Neural progenitor cell (in vitro differentiated cells): ENCODE results near the gene PPP1R14B. TPM values are rescaled to one million over a fixed set of nuclear protein-coding genes. Genes with fewer than 3 reads are reported as not detected.

Experiments
- DNase-seq: peaks from one replicate; pipeline ENCODE4 v3.0.0-alpha.2; 2016; ENCODE audit warnings: low spot score
- H2AFZ ChIP-seq: fragments of 200-600 bp; sonication (generic); replicated peaks from 2 replicates; pipeline ENCODE4 v1.6.1; 2016; ENCODE audit warnings: antibody characterized with exemption
- H3F3A ChIP-seq: fragments of 200-600 bp; sonication (generic); 2 replicates; pipeline ENCODE4 v1.6.1; 2016; ENCODE audit warnings: antibody characterized with exemption, low read depth
- H3K27ac ChIP-seq: fragments of 200-600 bp; sonication (generic); 2 replicates; pipeline ENCODE4 v1.5.1; 2016; ENCODE audit warnings: mild to moderate bottlenecking
- H3K27me3 ChIP-seq: fragments of 200-600 bp; sonication (generic); 2 replicates; pipeline ENCODE4 v1.6.1; 2016; ENCODE audit warnings: mild to moderate bottlenecking, moderate library complexity
- H3K36me3 ChIP-seq: fragments of 200-600 bp; sonication (generic); 2 replicates; pipeline ENCODE4 v1.5.1; 2016
- H3K4me1 ChIP-seq: fragments of 200-600 bp; sonication (generic); 2 replicates; pipeline ENCODE4 v1.6.1; 2016; ENCODE audit warnings: mixed run types
- H3K4me2 ChIP-seq: fragments of 200-600 bp; sonication (generic); 2 replicates; pipeline ENCODE4 v1.6.1; 2016
- H3K4me3 ChIP-seq: fragments of 200-600 bp; sonication (generic); 2 replicates; pipeline ENCODE4 v1.5.1; 2016
- H3K79me2 ChIP-seq: fragments of 200-600 bp; sonication (generic); 2 replicates; pipeline ENCODE4 v1.6.1; 2016; ENCODE audit warnings: low read depth
- H3K9ac ChIP-seq: fragments of 200-600 bp; sonication (generic); 2 replicates; pipeline ENCODE4 v1.6.1; 2016
- H3K9me3 ChIP-seq: fragments of 200-600 bp; sonication (generic); 2 replicates; pipeline ENCODE4 v1.5.1; 2016; ENCODE audit warnings: low read depth
- H4K20me1 ChIP-seq: fragments of 200-600 bp; sonication (generic); 2 replicates; pipeline ENCODE4 v1.6.1; 2016; ENCODE audit warnings: low read depth
- H3K27ac Mint-ChIP-seq: 3 replicates; pipeline ENCODE4 v1.8.0; 2021; ENCODE audit warnings: mixed read lengths
- H3K27me3 Mint-ChIP-seq: 2 replicates; pipeline ENCODE4 v1.8.0; 2022; ENCODE audit warnings: low read depth, mild to moderate bottlenecking, inconsistent platforms, moderate library complexity, mixed read lengths; ENCODE audit not compliant: insufficient read depth
- H3K36me3 Mint-ChIP-seq: 3 replicates; pipeline ENCODE4 v1.8.0; 2021; ENCODE audit warnings: mixed read lengths
- H3K4me1 Mint-ChIP-seq: 3 replicates; pipeline ENCODE4 v1.8.0; 2021; ENCODE audit warnings: mixed read lengths
- H3K4me3 Mint-ChIP-seq: 3 replicates; pipeline ENCODE4 v1.8.0; 2021; ENCODE audit warnings: mild to moderate bottlenecking, moderate library complexity, mixed read lengths
- H3K9me3 Mint-ChIP-seq: 3 replicates; pipeline ENCODE4 v1.8.0; 2020; ENCODE audit warnings: mixed read lengths
- CTCF ChIP-seq: fragments of 200-600 bp; sonication (generic); IDR thresholded peaks from 2 replicates; pipeline ENCODE4 v1.5.1; 2017; ENCODE audit warnings: antibody characterized with exemption, mild to moderate bottlenecking
- EZH2 ChIP-seq: fragments of 200-600 bp; sonication (generic); IDR thresholded peaks from 2 replicates; pipeline ENCODE4 v1.6.1; 2017; ENCODE audit warnings: antibody characterized with exemption, mild to moderate bottlenecking, moderate library complexity
- EZH2phosphoT487 ChIP-seq: fragments of 200-600 bp; sonication (generic); IDR thresholded peaks from 2 replicates; pipeline ENCODE4 v1.6.1; 2017; ENCODE audit warnings: antibody characterized with exemption
- total RNA-seq: library from RNA; depleted of rRNA; stranded (reverse); fragments of >200 nt; gene quantifications from 2 replicates; pipeline ENCODE4 v1.2.3, GENCODE V29; 2015; ENCODE audit warnings: low replicate concordance

PPP1R14B gene
- total RNA-seq, 1 donor from 2014 or later = 107 TPM

GRCh38 chr11:64276653-64277431 lies 30.1 kb upstream of the PPP1R14B start:
- Mint-ChIP-seq H3K4me3 (no peak overlapping the region), H3K36me3 (peaks cover 10% of the 10 kb centered on the region), H3K4me1 (peaks cover 18% of the 10 kb centered on the region), H3K27me3 (no peaks in the 10 kb centered on the region), H3K9me3 (no peaks in the 10 kb centered on the region), H3K27ac (no peak overlapping the region)
- H3F3A ChIP-seq = peaks cover 7% of the 10 kb centered on the region
- no peaks in the 10 kb centered on the region for H4K20me1 ChIP-seq
- no peaks in the 10 kb centered on the region for H3K79me2 ChIP-seq
- no peak for DNase-seq
- peaks cover 4% of the 10 kb centered on the region for H3K4me1 ChIP-seq
- no peaks in the 10 kb centered on the region for H3K9me3 ChIP-seq
- no peaks in the 10 kb centered on the region for H3K27me3 ChIP-seq
- H3K27ac ChIP-seq = no peak overlapping the region
- no peak overlapping the region for H3K4me3 ChIP-seq
- no peak overlapping the region for H3K9ac ChIP-seq
- H3K4me2 ChIP-seq = no peak overlapping the region
- no peaks in the 10 kb centered on the region for H3K36me3 ChIP-seq
- no peak overlapping the region for H2AFZ ChIP-seq
- TF ChIP-seq EZH2 = no peak
- no peak for TF ChIP-seq EZH2phosphoT487
- no peak for TF ChIP-seq CTCF

- Histone ChIP-seq H3K9ac (no peak overlapping the region), H3K27me3 (no peaks in the 10 kb centered on the region), H3K9me3 (no peaks in the 10 kb centered on the region), H3K36me3 (no peaks in the 10 kb centered on the region), H3K4me2 (no peak overlapping the region), H4K20me1 (no peaks in the 10 kb centered on the region), H2AFZ (no peak overlapping the region), H3K4me1 (peaks cover 5% of the 10 kb centered on the region), H3K4me3 (no peak overlapping the region), H3F3A (peaks cover 7% of the 10 kb centered on the region), H3K79me2 (no peaks in the 10 kb centered on the region), H3K27ac (no peak overlapping the region)
- Mint-ChIP-seq H3K27me3 (peaks cover 1% of the 10 kb centered on the region), H3K9me3 (no peaks in the 10 kb centered on the region), H3K4me1 (peaks cover 20% of the 10 kb centered on the region), H3K4me3 (no peak overlapping the region), H3K36me3 (peaks cover 5% of the 10 kb centered on the region), H3K27ac (no peak overlapping the region)
- TF ChIP-seq CTCF (no peak), EZH2phosphoT487 (no peak), EZH2 (no peak)
- DNase-seq = no peak
Observed at GRCh38 chr11:64275841-64276240, 29.1 kb upstream of the PPP1R14B start.

- Histone ChIP-seq H4K20me1 (no peaks in the 10 kb centered on the region), H3K27me3 (no peaks in the 10 kb centered on the region), H3K9ac (no peak overlapping the region), H3K4me3 (no peak overlapping the region), H3K4me2 (no peak overlapping the region), H3K4me1 (peaks cover 5% of the 10 kb centered on the region), H2AFZ (no peak overlapping the region), H3F3A (peaks cover 13% of the 10 kb centered on the region), H3K9me3 (no peaks in the 10 kb centered on the region), H3K79me2 (no peaks in the 10 kb centered on the region), H3K36me3 (no peaks in the 10 kb centered on the region), H3K27ac (no peak overlapping the region)
- no peak for TF ChIP-seq EZH2phosphoT487
- TF ChIP-seq CTCF = no peak
- no peak for TF ChIP-seq EZH2
- Mint-ChIP-seq H3K9me3 (no peaks in the 10 kb centered on the region), H3K4me3 (no peak overlapping the region), H3K4me1 (peaks cover 22% of the 10 kb centered on the region), H3K27me3 (peaks cover 6% of the 10 kb centered on the region), H3K36me3 (peaks cover 5% of the 10 kb centered on the region), H3K27ac (no peak overlapping the region)
- DNase-seq = no peak
Observed at GRCh38 chr11:64275031-64275800, 28.5 kb upstream of the PPP1R14B start.
